Liver (tissue), 2 donors: ENCODE results near the gene HORMAD2.

Experiments used
- YY1 ChIP-seq: IDR thresholded peaks from 2 replicates; pipeline ENCODE4 v1.6.1; 2016; ENCODE audit warnings: antibody characterized with exemption, mild to moderate bottlenecking
- TF ChIP-seq, protein P1 (sequence below): fragments of 150-350 bp; IDR thresholded peaks from 2 replicates; pipeline ENCODE4 v1.5.1; 2017; ENCODE audit warnings: improper control_type of control experiment, low read depth, low read length; ENCODE audit not compliant: missing input control
- donor health status: healthy.

DNA sequence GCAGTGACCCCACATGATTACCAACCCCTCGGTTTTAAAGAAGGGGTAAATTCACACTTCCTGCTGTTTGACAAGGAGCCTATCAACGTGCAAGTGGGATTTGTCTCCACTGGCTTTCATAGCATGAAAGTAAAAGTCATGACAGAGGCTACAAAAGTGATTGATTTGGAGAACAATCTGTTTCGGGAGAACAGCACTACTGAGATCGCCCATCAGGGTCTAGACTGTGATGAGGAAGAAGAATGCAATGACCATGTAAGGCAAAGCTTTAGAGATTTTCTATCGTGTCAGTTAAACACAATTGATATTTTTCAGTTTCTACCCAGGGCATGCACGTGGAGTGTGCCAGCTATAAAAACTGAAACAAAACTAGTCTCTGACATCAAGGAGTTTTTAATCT lies 41.7 kb downstream of the HORMAD2 start:
- TF ChIP-seq YY1: no peak
- TF ChIP-seq, protein P1, sequence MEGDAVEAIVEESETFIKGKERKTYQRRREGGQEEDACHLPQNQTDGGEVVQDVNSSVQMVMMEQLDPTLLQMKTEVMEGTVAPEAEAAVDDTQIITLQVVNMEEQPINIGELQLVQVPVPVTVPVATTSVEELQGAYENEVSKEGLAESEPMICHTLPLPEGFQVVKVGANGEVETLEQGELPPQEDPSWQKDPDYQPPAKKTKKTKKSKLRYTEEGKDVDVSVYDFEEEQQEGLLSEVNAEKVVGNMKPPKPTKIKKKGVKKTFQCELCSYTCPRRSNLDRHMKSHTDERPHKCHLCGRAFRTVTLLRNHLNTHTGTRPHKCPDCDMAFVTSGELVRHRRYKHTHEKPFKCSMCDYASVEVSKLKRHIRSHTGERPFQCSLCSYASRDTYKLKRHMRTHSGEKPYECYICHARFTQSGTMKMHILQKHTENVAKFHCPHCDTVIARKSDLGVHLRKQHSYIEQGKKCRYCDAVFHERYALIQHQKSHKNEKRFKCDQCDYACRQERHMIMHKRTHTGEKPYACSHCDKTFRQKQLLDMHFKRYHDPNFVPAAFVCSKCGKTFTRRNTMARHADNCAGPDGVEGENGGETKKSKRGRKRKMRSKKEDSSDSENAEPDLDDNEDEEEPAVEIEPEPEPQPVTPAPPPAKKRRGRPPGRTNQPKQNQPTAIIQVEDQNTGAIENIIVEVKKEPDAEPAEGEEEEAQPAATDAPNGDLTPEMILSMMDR: no peak
